A673 (cell line): ENCODE data around the gene MAL.

Experiments
- EZH2 ChIP-seq: fragments of 200-600 bp; sonication (generic); IDR thresholded peaks from 2 replicates; pipeline ENCODE4 v1.6.1; 2017; ENCODE audit warnings: borderline replicate concordance, low read depth, mild to moderate bottlenecking, mixed read lengths, antibody characterized with exemption, low read length; ENCODE audit not compliant: poor library complexity, severe bottlenecking
- TF ChIP-seq, protein P1 (sequence below): fragments of 300-800, 200-600 bp; sonication (generic); conservative IDR thresholded peaks from 2 replicates; pipeline ENCODE4 v1.5.1; 2017; ENCODE audit warnings: low read depth, mild to moderate bottlenecking, antibody characterized with exemption, low read length, moderate library complexity, mixed read lengths

DNA sequence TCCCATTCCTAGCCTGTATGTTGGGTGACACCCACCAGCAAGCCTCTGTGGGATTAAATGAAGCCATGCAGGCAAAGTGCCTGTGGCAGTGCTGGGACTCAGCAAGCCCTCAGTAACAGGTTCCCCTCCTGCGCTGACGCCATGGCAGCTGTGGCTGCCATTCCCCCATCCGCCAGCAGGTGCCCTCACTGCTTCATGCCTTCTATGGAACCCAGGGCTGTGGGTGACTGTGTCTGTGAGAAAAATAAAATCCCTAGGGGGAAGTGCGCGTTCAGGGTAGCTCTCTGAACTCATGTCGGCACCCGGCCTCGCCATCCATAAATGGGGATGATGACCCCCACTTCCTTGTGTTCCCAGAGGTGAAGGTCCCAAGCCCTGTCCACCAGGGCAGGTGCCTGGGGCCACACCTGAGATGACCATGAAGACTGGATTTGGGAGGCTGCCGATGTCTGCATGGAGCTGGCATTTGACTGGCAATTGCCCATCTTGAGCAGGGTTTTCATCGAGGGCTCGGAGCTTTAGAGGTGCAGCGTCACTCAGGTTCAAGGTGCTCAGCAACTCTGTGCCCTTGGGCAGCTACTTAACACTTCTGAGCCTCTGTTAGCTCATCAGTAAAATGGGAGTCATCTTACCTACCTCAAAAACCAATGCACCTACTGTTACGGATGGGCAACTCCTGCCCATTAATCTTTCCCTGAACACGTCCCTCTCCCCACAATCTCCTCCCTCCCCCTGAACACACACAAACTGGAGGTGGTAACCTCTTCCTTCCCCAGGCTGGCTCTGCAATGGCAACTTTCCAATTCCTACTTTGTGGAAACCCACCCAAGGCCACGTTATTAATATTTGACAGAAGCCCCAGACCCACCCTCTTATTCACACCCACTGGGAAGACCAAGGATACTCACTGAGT is 2.9 kb upstream of the MAL start:
- TF ChIP-seq, protein P1, sequence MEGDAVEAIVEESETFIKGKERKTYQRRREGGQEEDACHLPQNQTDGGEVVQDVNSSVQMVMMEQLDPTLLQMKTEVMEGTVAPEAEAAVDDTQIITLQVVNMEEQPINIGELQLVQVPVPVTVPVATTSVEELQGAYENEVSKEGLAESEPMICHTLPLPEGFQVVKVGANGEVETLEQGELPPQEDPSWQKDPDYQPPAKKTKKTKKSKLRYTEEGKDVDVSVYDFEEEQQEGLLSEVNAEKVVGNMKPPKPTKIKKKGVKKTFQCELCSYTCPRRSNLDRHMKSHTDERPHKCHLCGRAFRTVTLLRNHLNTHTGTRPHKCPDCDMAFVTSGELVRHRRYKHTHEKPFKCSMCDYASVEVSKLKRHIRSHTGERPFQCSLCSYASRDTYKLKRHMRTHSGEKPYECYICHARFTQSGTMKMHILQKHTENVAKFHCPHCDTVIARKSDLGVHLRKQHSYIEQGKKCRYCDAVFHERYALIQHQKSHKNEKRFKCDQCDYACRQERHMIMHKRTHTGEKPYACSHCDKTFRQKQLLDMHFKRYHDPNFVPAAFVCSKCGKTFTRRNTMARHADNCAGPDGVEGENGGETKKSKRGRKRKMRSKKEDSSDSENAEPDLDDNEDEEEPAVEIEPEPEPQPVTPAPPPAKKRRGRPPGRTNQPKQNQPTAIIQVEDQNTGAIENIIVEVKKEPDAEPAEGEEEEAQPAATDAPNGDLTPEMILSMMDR: peak; percentile 93
- TF ChIP-seq EZH2: no peak
